Stimulated activated CD4-positive, alpha-beta T cell treated with anti-CD3 and anti-CD28 coated beads, Interleukin-4, amount 100 ng/mL, for 48 hours (primary cell): ENCODE data around the gene PARN.
"Not testable (repeated sequence)": the region's sequence is repeated elsewhere in the genome, so short reads cannot be mapped to it uniquely, and the experiment has no call there.

Source experiments
- DNase-seq, 2 donors: peaks; one replicate each; pipeline ENCODE4 v3.0.0-alpha.2; 2020; ENCODE audit warnings: low read depth in 2 of 2

Gene PARN

DNA sequence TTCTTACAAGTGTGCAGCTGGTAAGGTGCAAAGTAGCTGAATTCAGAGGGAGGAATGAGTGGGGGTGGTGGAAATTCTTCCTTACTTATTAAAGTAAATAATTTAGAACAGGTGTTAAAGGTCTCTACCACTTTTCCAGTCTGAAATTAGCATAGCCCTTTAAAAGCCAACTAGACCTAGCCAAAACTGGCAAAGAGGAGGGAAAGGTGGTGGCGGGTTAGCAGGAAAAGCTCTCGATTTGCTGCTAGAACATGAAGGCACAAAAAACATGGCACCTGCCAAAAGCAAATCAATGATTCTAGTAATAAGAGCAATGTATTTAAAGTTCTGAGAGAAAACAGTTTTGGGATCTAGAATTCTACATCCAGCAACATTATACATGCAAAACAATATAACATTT lies 157.7 kb downstream of the PARN start:
- DNase-seq: no peak

DNA sequence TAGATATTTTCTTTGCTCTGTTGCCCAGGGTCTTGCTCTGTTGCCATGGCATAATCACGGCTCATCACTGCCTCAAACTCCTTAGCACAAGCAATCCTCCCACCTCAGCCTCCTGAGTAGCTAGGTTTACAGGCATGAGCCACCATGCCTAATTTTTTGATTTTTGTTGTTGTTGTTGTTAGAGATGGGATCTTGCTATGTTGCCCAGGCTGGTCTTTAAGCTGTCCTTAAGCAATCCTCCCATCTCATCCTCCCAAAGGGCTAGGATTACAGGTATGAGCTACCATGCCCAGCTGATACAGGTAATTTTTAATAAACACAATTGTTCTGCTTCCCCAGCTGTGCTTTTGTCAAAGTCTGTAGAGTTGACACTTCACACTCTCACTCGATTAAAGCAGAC lies 159.3 kb downstream of the PARN start:
- DNase-seq: no peak

DNA sequence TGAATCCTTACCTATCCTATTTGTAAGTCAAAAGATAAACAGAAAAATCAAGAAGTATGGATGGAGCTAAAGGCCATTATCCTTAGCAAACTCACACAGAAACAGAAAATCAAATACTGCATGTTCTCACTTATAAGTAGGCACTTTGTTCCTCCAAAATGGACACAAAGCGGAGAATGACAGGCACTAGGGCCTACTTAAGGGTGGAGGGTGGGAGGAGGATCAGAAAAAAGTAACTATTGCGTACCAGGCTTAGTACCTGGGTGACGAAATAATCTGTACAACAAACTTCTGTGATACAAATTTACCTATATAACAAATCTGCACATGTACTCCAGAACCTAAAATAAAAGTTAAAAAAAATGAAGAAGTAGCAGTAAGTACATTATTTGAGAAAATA lies 164.3 kb downstream of the PARN start:
- DNase-seq: no peak

- no peak for DNase-seq
Observed at GRCh38 chr16:14464796-14465195, 165.3 kb downstream of the PARN start.

DNA sequence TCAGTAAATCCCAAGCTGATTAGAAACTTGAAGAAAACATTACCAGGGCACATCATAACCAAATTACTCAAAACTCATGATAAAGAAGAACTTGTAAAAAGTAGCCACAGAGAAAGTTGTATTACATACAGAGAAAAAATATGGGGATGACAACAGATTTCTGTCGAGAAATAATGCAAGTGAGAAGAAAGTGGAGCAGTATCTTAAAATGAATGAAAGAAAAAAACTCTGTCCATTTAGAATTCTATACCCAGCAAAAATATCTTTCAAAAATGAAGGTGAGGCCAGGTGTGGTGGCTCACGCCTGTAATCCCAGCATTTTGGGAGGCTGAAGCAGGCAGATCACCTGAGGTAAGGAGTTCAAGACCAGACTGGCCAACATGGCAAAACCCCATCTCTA lies 165.9 kb downstream of the PARN start:
- DNase-seq: no peak

DNA sequence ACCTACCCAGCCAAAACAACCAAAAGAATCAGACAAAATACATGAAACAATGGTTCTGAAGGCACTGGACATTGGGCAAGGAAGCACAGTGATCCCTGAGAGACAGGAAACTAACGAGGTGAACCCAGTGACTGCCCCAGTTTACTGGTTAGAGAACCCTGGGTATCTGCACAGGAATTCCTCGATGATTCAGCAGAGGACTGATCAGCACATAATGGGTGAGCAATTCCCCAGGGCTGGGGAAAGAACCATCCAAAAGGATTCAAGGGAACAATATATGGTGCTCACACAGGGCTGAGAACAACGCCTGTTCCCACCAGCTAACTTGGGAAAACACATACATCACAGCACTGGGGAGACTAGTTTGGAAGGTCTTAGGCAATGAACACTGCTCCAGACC lies 167.2 kb downstream of the PARN start:
- no peak for DNase-seq

GRCh38 chr16:14460726-14461125 lies 169.3 kb downstream of the PARN start:
- no peak for DNase-seq

- no peak for DNase-seq
Observed at GRCh38 chr16:14458576-14458975, 171.5 kb downstream of the PARN start.

DNA sequence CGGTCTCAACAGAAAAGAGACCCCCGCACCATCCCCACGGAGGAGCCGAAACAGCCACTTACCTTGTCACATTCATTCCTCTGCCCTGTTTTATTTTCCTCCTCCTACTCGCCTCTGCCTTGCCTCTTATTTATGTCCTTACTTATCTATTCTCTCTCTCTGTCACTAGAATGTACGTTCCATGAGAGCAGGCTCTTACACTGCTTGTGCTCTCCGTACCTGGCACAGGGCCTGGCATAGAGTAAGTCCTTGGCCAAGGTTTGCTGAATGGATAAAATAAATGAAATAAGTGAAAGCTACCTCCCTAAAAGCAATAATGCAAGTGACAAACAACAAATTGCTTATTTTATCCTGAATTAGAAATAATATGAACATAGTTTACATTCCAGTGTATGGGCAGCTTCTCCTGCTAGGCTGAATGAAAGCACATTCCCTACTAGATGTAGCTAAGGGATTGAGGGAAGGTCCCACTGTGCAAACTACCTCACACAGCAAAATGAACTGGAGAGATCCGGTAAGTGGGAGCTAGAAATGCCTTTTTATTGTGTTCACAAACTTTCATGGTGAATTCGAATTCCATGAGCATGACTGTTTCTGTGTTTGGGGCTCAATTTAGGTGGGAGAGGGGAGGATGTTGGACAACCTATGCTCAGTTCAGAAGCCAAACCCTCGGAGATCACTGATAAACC lies 173.1 kb downstream of the PARN start:
- DNase-seq: no peak

DNA sequence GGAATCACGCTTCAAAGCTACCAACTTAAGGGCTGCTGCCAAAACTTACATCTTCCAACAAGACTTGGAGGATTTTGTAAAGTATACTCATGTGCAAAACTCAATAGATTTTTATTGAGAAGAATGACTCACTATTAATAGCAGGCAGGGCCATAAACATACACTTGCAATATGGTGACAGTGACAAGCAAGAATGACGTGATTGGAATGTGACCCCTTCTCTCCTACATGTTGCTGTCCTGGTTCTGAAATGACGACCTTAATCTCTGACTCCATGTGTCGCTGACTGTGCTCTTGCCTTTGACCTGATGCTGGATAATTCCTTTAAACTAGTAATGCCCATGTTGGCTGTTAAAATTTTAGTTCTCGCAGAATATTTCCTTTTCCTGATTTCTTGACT lies 174.5 kb downstream of the PARN start:
- DNase-seq: no peak

GRCh38 chr16:14454391-14454790 lies 175.7 kb downstream of the PARN start:
- no peak for DNase-seq

DNA sequence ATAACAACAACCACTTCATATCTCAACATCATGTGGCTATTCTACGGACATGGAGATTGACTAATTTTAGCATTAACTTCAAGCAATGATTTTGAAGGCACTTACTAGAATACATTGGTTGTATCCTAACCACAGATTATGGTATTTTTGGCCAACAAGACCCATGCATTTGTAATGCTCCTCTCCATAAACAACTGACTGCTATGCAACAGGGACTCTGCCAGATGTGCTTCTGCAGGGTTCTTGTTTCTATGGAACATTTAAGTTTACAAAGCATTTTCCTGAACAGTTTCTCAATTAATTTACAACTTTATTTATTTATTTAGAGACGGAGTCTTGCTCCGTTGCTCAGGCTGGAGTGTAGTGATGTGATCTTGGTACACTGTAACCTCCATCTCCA lies 178.0 kb downstream of the PARN start:
- no peak for DNase-seq

- no peak for DNase-seq
Observed at GRCh38 chr16:14450846-14451245, 179.2 kb downstream of the PARN start.

GRCh38 chr16:14449790-14450480 lies 180.1 kb downstream of the PARN start:
- no peak for DNase-seq

DNA sequence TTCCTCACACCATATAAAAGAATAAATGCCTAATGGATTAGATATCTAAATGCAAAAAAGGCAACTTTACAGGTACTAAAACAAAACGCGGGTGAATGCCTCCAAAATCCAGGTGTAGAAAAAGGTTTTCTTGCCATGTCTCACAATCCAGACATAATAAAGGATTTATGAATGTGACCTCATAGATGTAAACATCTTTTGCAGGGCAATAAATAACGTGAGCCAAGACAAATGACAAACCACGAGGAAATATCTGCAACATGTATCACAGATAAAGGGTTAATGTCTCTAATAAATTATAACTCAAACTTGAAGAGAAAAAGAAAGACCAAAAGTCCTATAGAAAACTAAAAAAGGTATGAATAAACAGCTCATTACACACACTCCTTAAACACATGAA lies 180.7 kb downstream of the PARN start:
- no peak for DNase-seq

GRCh38 chr16:14448879-14449278 lies 181.2 kb downstream of the PARN start:
- no peak for DNase-seq

DNA sequence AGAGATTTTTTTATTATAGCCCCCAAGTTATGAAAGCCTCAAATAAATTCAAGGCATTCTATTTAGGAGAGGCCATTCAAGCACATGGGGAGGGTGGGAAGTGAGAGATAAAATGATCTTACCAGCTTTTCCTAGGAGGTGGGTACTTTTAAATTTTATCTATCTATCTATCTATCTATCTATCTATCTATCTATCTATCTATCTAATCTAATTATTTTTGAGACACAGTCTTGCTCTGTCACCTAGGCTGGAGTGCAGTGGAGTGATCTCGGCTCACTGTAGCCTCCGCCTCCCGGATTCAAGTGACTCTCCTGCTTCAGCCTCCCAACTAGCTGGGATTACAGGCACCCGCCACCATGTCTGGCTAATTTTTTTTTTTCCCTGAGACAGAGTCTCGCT lies 182.3 kb downstream of the PARN start:
- no peak for DNase-seq

DNA sequence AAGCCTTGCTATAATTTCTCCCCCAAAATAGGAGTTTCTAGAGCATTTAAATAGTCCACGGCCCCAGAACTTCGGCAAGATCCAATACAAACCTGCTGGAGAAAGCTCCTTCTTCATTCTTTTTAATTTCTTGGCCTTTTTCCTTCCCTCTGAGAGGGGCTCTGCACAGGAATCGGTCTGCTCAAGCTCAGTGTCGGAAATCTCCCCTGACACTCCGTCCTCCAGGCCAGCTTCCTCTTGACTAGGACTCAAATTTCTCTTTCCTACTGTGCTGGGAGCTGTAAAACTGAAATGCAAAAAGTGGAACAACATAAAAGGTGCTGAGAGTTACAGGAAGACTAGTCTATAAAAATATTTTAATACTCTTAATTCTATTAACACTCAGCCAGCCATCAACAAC lies 183.3 kb downstream of the PARN start:
- no peak for DNase-seq

DNA sequence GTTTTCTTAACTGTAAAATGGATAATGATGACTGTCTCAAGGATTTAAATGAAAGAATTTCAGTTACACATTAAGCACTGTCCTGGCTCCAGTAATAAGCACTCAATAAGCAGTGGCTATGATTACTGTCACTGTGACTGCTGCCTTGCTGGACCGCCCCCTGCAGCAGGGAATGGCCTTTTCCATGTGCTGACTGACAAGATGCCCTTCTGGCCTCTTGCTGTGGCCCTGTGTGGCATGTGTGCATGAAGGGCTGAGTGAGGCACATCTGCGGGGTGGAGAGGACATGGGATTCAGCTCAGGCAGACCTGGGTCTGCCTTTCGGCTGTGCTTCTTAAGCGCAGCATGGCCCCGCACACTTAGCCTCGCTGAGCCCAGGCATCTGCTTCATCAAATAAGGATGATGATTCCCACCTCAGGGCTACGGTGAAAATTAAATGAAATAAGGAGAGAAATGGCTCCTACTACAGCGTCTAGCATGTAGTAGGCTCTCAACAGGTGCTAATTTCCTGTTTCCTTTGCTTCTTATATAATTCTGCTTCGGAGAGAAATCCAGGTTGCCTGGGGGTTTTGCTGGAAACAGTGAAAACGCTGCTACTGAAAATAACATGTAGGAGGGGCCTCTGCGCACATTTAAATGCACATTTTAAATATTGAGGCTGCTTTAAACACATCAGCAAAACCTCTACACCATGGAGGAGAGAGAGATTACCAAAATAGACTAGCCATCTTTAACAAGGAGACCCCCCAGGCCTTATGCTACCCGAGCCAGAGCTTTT lies 183.9 kb downstream of the PARN start:
- no peak for DNase-seq

- DNase-seq: no peak
Observed at GRCh38 chr16:14444979-14445810, 184.9 kb downstream of the PARN start.

DNA sequence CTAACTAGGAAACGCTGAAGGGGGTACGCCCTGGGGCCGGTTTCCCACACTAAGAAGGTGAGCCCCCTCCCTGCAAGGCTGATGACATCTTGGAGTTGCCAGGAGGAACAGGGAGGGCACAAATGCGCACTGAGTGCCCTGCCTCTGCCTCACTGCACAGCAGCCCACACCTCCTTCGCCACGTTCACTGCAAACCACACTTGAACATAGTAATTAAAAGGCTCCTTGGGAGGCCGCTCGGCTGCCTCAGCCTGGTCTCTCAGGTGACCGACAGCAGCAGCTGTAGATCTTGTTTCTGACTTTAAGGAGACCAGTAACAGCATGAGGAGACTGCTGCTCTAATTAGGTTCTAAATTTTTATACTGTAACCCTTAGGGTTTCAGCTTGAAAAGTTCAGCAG lies 188.5 kb downstream of the PARN start:
- not testable (repeated sequence) for DNase-seq

DNA sequence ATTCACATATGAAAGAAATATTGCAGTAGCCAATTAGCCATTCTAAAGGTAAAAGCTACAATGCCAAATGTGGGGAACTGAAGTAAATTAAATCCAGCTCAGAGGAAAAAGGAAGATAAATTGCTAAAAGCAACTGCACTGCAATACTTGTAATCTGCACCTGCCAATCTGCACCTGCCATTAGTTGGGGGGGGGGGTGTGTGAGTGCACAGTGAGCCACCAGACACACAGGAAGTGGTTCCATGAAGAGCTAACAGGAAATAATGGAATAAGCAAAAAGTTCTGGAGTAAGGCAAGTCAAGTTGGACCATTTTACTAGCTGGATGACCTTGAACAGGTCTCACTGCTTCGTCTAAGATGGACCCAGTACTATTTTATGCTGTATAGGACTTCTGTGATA lies 191.8 kb downstream of the PARN start:
- DNase-seq: no peak
